Keratinocyte (primary cell): Measurements from ENCODE around the gene ADAM29.

Source experiments
- CTCF ChIP-seq, 3 experiments: IDR thresholded peaks in 1 of 3; conservative IDR thresholded peaks in 1 of 3; optimal IDR thresholded peaks in 1 of 3; 2 replicates in 2 of 3; 3 replicates in 1 of 3; pipeline versions ENCODE3 to v1.5.1; 2011; ENCODE audit warnings: low read length in 3 of 3, mild to moderate bottlenecking in 3 of 3, moderate library complexity in 2 of 3, control low read depth in 1 of 3, inconsistent platforms in 1 of 3; ENCODE audit not compliant: insufficient read depth in 2 of 3; ENCODE audit errors: extremely low read depth in 1 of 3
- EZH2 ChIP-seq: IDR thresholded peaks from one replicate; pipeline ENCODE4 v1.6.1; 2012; ENCODE audit warnings: inconsistent platforms, mild to moderate bottlenecking, low read length, moderate library complexity

GRCh38 chr4:174919886-174920423, 1.8 kb downstream of the ADAM29 start:
- TF ChIP-seq CTCF (optimal IDR thresholded peaks at IDR 0.05 in 1 of 3, IDR thresholded peaks at IDR 0.05 in 1 of 3, conservative IDR thresholded peaks at IDR 0.05 in 1 of 3; ENCODE audit: extremely low read depth in 1 of 3, insufficient read depth in 2 of 3, low read length in 3 of 3) (no peak), EZH2 (no peak)
